GM12878 (cell line): Measurements from ENCODE around the gene OR5C1. TPM values are rescaled to one million over a fixed set of nuclear protein-coding genes. Genes with fewer than 3 reads are reported as not detected.

Experiments
- ATAC-seq: fragments of 200-7000 bp; cut with Tn5 transposase; 3 replicates; pipeline ENCODE4 v1.9.1; 2020; ENCODE audit warnings: mild to moderate bottlenecking, moderate library complexity
- BruUV-seq: library from RNA; stranded (reverse); fragments of 400-500 nt; replicated peaks from 2 replicates; lab custom pipeline; 2021; lab: Mats Ljungman, UMichigan
- CTCF ChIA-PET: fragments of 300-600 bp; sonication (Branson Sonifier 250); formaldehyde crosslinking; extraction: SDS; loops from one replicate; lab custom pipeline; 2021; ENCODE audit warnings: inconsistent platforms; lab: Yijun Ruan, JAX
- POLR2A ChIA-PET: fragments of 350-600 bp; formaldehyde crosslinking; extraction: SDS; loops from one replicate; lab custom pipeline; 2021; ENCODE audit warnings: inconsistent platforms; lab: Charles Lee
- RAD21 ChIA-PET: fragments of 300-600 bp; sonication (Branson Sonifier 250); formaldehyde crosslinking; loops from one replicate; lab custom pipeline; 2023; ENCODE audit warnings: antibody characterized with exemption; ENCODE audit not compliant: unreplicated experiment; lab: Charles Lee
- SMC1A ChIA-PET: fragments of 300-600 bp; sonication (Branson Sonifier 250); formaldehyde crosslinking; loops from one replicate; lab custom pipeline; 2023; ENCODE audit not compliant: unreplicated experiment, uncharacterized antibody; lab: Charles Lee
- DNase-seq: peaks from one replicate; pipeline ENCODE4 v3.0.0-alpha.2; 2011; ENCODE audit warnings: low read depth, low spot score
- FAIRE-seq: peaks from 3 replicates; lab custom pipeline; 2011; peaks lifted over from hg19 to GRCh38; lab: Jason Lieb, UNC
- H2AFZ ChIP-seq: 2 replicates; pipeline ENCODE4 v1.6.0; 2011; ENCODE audit warnings: low read depth, low read length, control low read depth; ENCODE audit not compliant: control insufficient read depth
- H3K27ac ChIP-seq: 2 replicates; pipeline ENCODE4 v1.5.1; 2011; ENCODE audit warnings: control low read depth; ENCODE audit not compliant: control insufficient read depth, insufficient read depth
- H3K27me3 ChIP-seq, 2 experiments: replicated peaks in 1 of 2; 2 replicates each; pipeline versions ENCODE4 v1.6.0 to v1.6.1; 2011; ENCODE audit warnings: low read length in 1 of 2; ENCODE audit not compliant: control insufficient read depth in 2 of 2, insufficient read depth in 2 of 2
- H3K36me3 ChIP-seq, 2 experiments: 2 replicates each; pipeline ENCODE4 v1.5.1; 2011; ENCODE audit warnings: low read length in 1 of 2; ENCODE audit not compliant: control insufficient read depth in 2 of 2, insufficient read depth in 2 of 2
- H3K4me1 ChIP-seq: 2 replicates; pipeline ENCODE4 v1.6.1; 2011; ENCODE audit warnings: mild to moderate bottlenecking, low read length, moderate library complexity, mixed read lengths; ENCODE audit not compliant: control insufficient read depth, insufficient read depth
- H3K4me2 ChIP-seq: 2 replicates; pipeline ENCODE4 v1.6.0; 2011; ENCODE audit warnings: control low read depth; ENCODE audit not compliant: control insufficient read depth, insufficient read depth
- H3K4me3 ChIP-seq: fragments of 200-600 bp; sonication (generic); 2 replicates; pipeline ENCODE4 v1.5.1; 2016
- H3K79me2 ChIP-seq: 2 replicates; pipeline ENCODE4 v1.6.0; 2011; ENCODE audit warnings: low read length; ENCODE audit not compliant: control insufficient read depth, insufficient read depth
- H3K9ac ChIP-seq: 2 replicates; pipeline ENCODE4 v1.8.0; 2011; ENCODE audit warnings: low read length, control low read depth, mixed read lengths; ENCODE audit not compliant: control insufficient read depth, insufficient read depth
- H3K9me3 ChIP-seq: replicated peaks from 3 replicates; pipeline ENCODE4 v1.5.1; 2011; ENCODE audit warnings: mild to moderate bottlenecking, low read length; ENCODE audit not compliant: control insufficient read depth, insufficient read depth
- H4K20me1 ChIP-seq: 2 replicates; pipeline ENCODE4 v1.6.0; 2011; ENCODE audit not compliant: control insufficient read depth, insufficient read depth
- BCL11A ChIP-seq: IDR thresholded peaks from 2 replicates; pipeline ENCODE4 v1.6.1; 2011; ENCODE audit warnings: low read depth, low read length
- CBX3 ChIP-seq: fragments of 200-600 bp; sonication (generic); IDR thresholded peaks from 2 replicates; pipeline ENCODE4 v1.6.1; 2016; ENCODE audit warnings: low read depth, borderline replicate concordance
- EZH2 ChIP-seq: IDR thresholded peaks from 2 replicates; pipeline ENCODE4 v1.6.1; 2012; ENCODE audit warnings: low read depth, mild to moderate bottlenecking, control low read depth, inconsistent platforms, low read length, borderline replicate concordance; ENCODE audit not compliant: control insufficient read depth
- STAT1 ChIP-seq: fragments of 450-650 bp; conservative IDR thresholded peaks from 2 replicates; pipeline ENCODE4 v1.6.1; 2014; ENCODE audit warnings: antibody characterized with exemption, mild to moderate bottlenecking
- YBX1 ChIP-seq: fragments of 450-650 bp; IDR thresholded peaks from 2 replicates; pipeline ENCODE4 v1.6.1; 2016; ENCODE audit warnings: antibody characterized with exemption
- WGBS: methylation state at CpG from one replicate; pipeline ENCODE4 v1.1.6; 2016; ENCODE audit warnings: low lambda C conversion rate; ENCODE audit not compliant: insufficient replicate concordance, insufficient coverage; ENCODE audit errors: missing lambda C conversion rate; 5-methylcytosine and 5-hydroxymethylcytosine counted together
- in situ Hi-C: fragments of 300-500 bp; cut with MboI; formaldehyde crosslinking; loops from 9 replicates; pipeline ENCODE4 v1.14.3; 2018; ENCODE audit warnings: mixed read lengths
- intact Hi-C: fragments of 100-400 bp; cut with micrococcal nuclease; formaldehyde crosslinking; loops from one replicate; pipeline ENCODE4 v1.14.2; 2022; ENCODE audit not compliant: unreplicated experiment
- polyA plus RNA-seq, 11 experiments: library from polyadenylated mRNA; depleted of rRNA in 4 of 11; unstranded in 6 of 11; stranded (reverse) in 5 of 11; fragments of >200 nt; fragmentation: Nextera tagmentation in 4 of 11; fragmentation: Illumina TruSeq in 1 of 11; extraction: Ambion mirVana in 4 of 11; extraction: Trizol in 1 of 11; gene quantifications; 1 replicate in 1 of 11; 2 replicates in 10 of 11; pipeline versions ENCODE4 v1.2.1 to v1.2.3, GENCODE V29; 2011 to 2016; ENCODE audit warnings: inconsistent platforms in 2 of 11, missing spikeins in 2 of 11, low read depth in 1 of 11
- total RNA-seq, 4 experiments: library from RNA; depleted of rRNA in 3 of 4; stranded (reverse); fragments of >200 nt in 3 of 4; fragmentation: Illumina TruSeq in 1 of 4; extraction: Trizol in 1 of 4; gene quantifications; 2 replicates each; pipeline versions ENCODE4 v1.2.1 to v1.2.3, GENCODE V29; 2013 to 2021

Gene OR5C1
- total and polyA plus RNA-seq, 10 of the 15 experiments (the other 5 are each of a cell fraction or from before 2014, with no cell fraction given): not detected

- FAIRE-seq (no peak), DNase-seq (no peak), ATAC-seq (no peak)
- no peaks in the 10 kb centered on the region for H4K20me1 ChIP-seq
- H3K79me2 ChIP-seq: no peaks in the 10 kb centered on the region
- TF ChIP-seq STAT1: no peak
- TF ChIP-seq CBX3: no peak
- H3K4me1 ChIP-seq: no peaks in the 10 kb centered on the region
- H3K27ac ChIP-seq: no peak overlapping the region
- no peak overlapping the region for H2AFZ ChIP-seq
- H3K27me3 ChIP-seq: no peaks in the 10 kb centered on the region
- H3K9me3 ChIP-seq: no peaks in the 10 kb centered on the region
- intact Hi-C loops (no loop called here), in situ Hi-C loops (loop anchor here (5.0 to 10.0 kb wide), 3 partner anchors 350 to 718 kb away; partner anchors contain the start of gene TTLL11)
- 66% methylated on average over 4 of the region's 4 CpGs for WGBS
- RAD21 ChIA-PET: no interaction called here
- CTCF ChIA-PET: interaction anchor here (0.6 to 5.4 kb wide), 4 partner anchors 347 to 462 kb away, joined by 3 to 81 read pairs (median 4); no protein-coding TSS in a partner anchor
- BruUV-seq: no TSS peak
- POLR2A ChIA-PET: no interaction called here
- peaks cover 3 to 4% of the 10 kb centered on the region in 2 experiments; a peak in 2 of 4 replicates for H3K36me3 ChIP-seq
- H3K4me3 ChIP-seq: no peak overlapping the region
- H3K9ac ChIP-seq: no peak overlapping the region
- SMC1A ChIA-PET: no interaction called here
- H3K4me2 ChIP-seq: no peak overlapping the region
Measured at GRCh38 chr9:122812736-122813135, 24.0 kb downstream of the OR5C1 start.

GRCh38 chr9:122814545-122814944, 25.8 kb downstream of the OR5C1 start:
- Histone ChIP-seq H3K4me3 (no peak overlapping the region), H3K9me3 (no peaks in the 10 kb centered on the region), H3K27ac (no peak overlapping the region), H3K36me3 (peaks cover 4 to 9% of the 10 kb centered on the region in 2 experiments; a peak in 2 of 4 replicates), H3K4me1 (no peaks in the 10 kb centered on the region), H3K27me3 (no peaks in the 10 kb centered on the region), H3K4me2 (no peak overlapping the region), H2AFZ (no peak overlapping the region), H3K9ac (no peak overlapping the region), H4K20me1 (no peaks in the 10 kb centered on the region), H3K79me2 (no peaks in the 10 kb centered on the region)
- DNase-seq (no peak), FAIRE-seq (no peak), ATAC-seq (no peak)
- TF ChIP-seq YBX1 (no peak), BCL11A (no peak), EZH2 (no peak)
- intact Hi-C loops: no loop called here
- POLR2A ChIA-PET: no interaction called here
- in situ Hi-C loops: loop anchor here (5.0 to 10.0 kb wide), 3 partner anchors 352 to 720 kb away; partner anchors contain the start of gene TTLL11
- CTCF ChIA-PET: interaction anchor here (1.8 kb wide), 1 partner anchor 350 kb away, joined by 5 read pairs; no protein-coding TSS in a partner anchor
- RAD21 ChIA-PET: interaction anchor here (0.7 kb wide), 2 partner anchors 316 to 736 kb away, joined by 3 read pairs; no protein-coding TSS in a partner anchor
- WGBS: 69% methylated on average over 6 of the region's 6 CpGs
- SMC1A ChIA-PET: no interaction called here
- BruUV-seq: no TSS peak
